Measurements from ENCODE around the gene SPAG6. TPM values are rescaled to one million over a fixed set of nuclear protein-coding genes. Genes with fewer than 3 reads are reported as not detected.

The SPAG6 gene
- total and polyA plus RNA-seq, 9 of the 15 experiments (the other 6 are each of a cell fraction or from before 2014, with no cell fraction given), result 3.5 to 23.1 (median 11.8) TPM

- Histone ChIP-seq H3K27ac (ENCODE audit: extremely low read depth, low read depth, low read length) (no peak overlapping the region), H2AFZ (ENCODE audit: low read depth, low read length) (no peak overlapping the region), H3K4me2 (ENCODE audit: insufficient read depth, low read length) (no peak overlapping the region), H3K4me1 (replicated peaks in 1 of 2; ENCODE audit: control insufficient read depth in 2 of 2, insufficient read depth in 2 of 2, low read length in 2 of 2) (peaks cover 9 to 14% of the 10 kb centered on the region in 2 experiments; a peak in 3 of 5 replicates), H3K9me3 (replicated peaks; ENCODE audit: control insufficient read depth, insufficient read depth, low read depth, low read length) (peaks cover 1% of the 10 kb centered on the region; the same call in 1 of the 2 replicates), H3K27me3 (ENCODE audit: control insufficient read depth in 2 of 2, insufficient read depth in 2 of 2, low read length in 2 of 2) (no peaks in the 10 kb centered on the region), H3K9ac (ENCODE audit: insufficient read depth in 1 of 2, low read depth in 2 of 2, low read length in 2 of 2) (no peak overlapping the region), H3K79me2 (ENCODE audit: control insufficient read depth, insufficient read depth, low read length) (no peaks in the 10 kb centered on the region), H3K4me3 (no peak overlapping the region), H3K36me3 (ENCODE audit: control insufficient read depth, insufficient read depth, low read length) (no peaks in the 10 kb centered on the region), H3K9me1 (ENCODE audit: control insufficient read depth, insufficient read depth, low read length) (no peaks in the 10 kb centered on the region), H4K20me1 (replicated peaks; ENCODE audit: control insufficient read depth, insufficient read depth, low read length) (no peaks in the 10 kb centered on the region)
- FAIRE-seq, result no peak
- BruUV-seq (replicated peaks), result no TSS peak
- TF ChIP-seq, protein P1, sequence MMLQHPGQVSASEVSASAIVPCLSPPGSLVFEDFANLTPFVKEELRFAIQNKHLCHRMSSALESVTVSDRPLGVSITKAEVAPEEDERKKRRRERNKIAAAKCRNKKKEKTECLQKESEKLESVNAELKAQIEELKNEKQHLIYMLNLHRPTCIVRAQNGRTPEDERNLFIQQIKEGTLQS (IDR thresholded peaks at IDR 0.05), result peak; percentile 18; the same call in 1 of the 2 replicates
- TF ChIP-seq, protein P1 (CRISPR knock-in tag; conservative IDR thresholded peaks at IDR 0.05), result no peak
- no peak for TF ChIP-seq ZNF76 (CRISPR knock-in tag; IDR thresholded peaks at IDR 0.05; ENCODE audit: borderline replicate concordance)
- TF ChIP-seq, protein P2, sequence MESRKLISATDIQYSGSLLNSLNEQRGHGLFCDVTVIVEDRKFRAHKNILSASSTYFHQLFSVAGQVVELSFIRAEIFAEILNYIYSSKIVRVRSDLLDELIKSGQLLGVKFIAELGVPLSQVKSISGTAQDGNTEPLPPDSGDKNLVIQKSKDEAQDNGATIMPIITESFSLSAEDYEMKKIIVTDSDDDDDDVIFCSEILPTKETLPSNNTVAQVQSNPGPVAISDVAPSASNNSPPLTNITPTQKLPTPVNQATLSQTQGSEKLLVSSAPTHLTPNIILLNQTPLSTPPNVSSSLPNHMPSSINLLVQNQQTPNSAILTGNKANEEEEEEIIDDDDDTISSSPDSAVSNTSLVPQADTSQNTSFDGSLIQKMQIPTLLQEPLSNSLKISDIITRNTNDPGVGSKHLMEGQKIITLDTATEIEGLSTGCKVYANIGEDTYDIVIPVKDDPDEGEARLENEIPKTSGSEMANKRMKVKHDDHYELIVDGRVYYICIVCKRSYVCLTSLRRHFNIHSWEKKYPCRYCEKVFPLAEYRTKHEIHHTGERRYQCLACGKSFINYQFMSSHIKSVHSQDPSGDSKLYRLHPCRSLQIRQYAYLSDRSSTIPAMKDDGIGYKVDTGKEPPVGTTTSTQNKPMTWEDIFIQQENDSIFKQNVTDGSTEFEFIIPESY (CRISPR knock-in tag; IDR thresholded peaks at IDR 0.05), result peak; percentile 86
- TF ChIP-seq POLR2G (IDR thresholded peaks at IDR 0.05; ENCODE audit: low read depth, low read length), result 0 out of 2 replicates have a peak, but pooled peaks have one; percentile 31
- CTCF ChIA-PET (ENCODE audit: low intra/inter-chr PET ratio), result no interaction called here
- in situ Hi-C loops (cut with MboI) (no loop called here), intact Hi-C loops (cut with micrococcal nuclease) (no loop called here)
- DNase-seq (ENCODE audit: extremely low read depth in 1 of 4, low spot score in 3 of 4), result no peak
- POLR2A ChIA-PET, result interaction anchor here (0.6 kb wide), 1 partner anchor 115 kb away, joined by 3 read pairs; no protein-coding TSS in a partner anchor
- no peak for ATAC-seq
- 97% methylated on average over 54 of the region's 85 CpGs for WGBS (ENCODE audit: insufficient coverage, low coverage, missing lambda C conversion rate)
These were observed 91.8 kb downstream of the SPAG6 start for GRCh38 chr10:22436893-22437619.
